Adrenal gland (tissue), 12 donors: ENCODE data around the gene THAP2. TPM values are rescaled to one million over a fixed set of nuclear protein-coding genes. Genes with fewer than 3 reads are reported as not detected.

Source experiments
- DNase-seq, 7 donors: peaks; one replicate each; pipeline ENCODE4 v3.0.0-alpha.2; 2019 to 2020
- H3K27ac ChIP-seq, 5 donors: fragments of 200-600 bp; sonication (generic) in 4 of 5; 1 replicate in 3 of 5; 2 replicates in 2 of 5; pipeline versions ENCODE4 v1.5.1 to v1.8.0; 2016 to 2020; ENCODE audit warnings: mild to moderate bottlenecking in 1 of 5
- H3K27me3 ChIP-seq: fragments of 200-600 bp; 2 replicates; pipeline ENCODE4 v1.8.0; 2021
- H3K36me3 ChIP-seq, 2 donors: fragments of 200-600 bp; replicated peaks in 1 of 2; 1 replicate in 1 of 2; 2 replicates in 1 of 2; pipeline versions ENCODE4 v1.5.1 to v1.8.0; 2018 to 2022
- H3K4me1 ChIP-seq, 2 donors: fragments of 200-600 bp; replicated peaks in 1 of 2; 1 replicate in 1 of 2; 2 replicates in 1 of 2; pipeline versions ENCODE4 v1.5.1 to v1.8.0; 2018 to 2021
- H3K4me3 ChIP-seq, 4 donors: fragments of 200-600 bp; sonication (generic) in 3 of 4; one replicate each; pipeline ENCODE4 v1.5.1; 2016 to 2018
- H3K9me3 ChIP-seq, 3 donors: fragments of 200-600 bp; sonication (generic) in 1 of 3; replicated peaks in 1 of 3; 1 replicate in 2 of 3; 2 replicates in 1 of 3; pipeline versions ENCODE4 v1.5.1 to v1.8.0; 2016 to 2021
- CTCF ChIP-seq, 6 experiments: fragments of 450-650 bp in 4 of 6; fragments of 200-600 bp in 2 of 6; sonication (generic) in 1 of 6; IDR thresholded peaks; 1 replicate in 5 of 6; 2 replicates in 1 of 6; pipeline versions ENCODE4 v1.5.1 to v1.8.0; 2016 to 2021; ENCODE audit warnings: antibody characterized with exemption in 6 of 6, mild to moderate bottlenecking in 2 of 6, moderate library complexity in 1 of 6
- POLR2A ChIP-seq, 2 donors: fragments of 450-650 bp; IDR thresholded peaks; one replicate each; pipeline ENCODE4 v1.6.1; 2017; ENCODE audit warnings: antibody characterized with exemption in 2 of 2, mild to moderate bottlenecking in 2 of 2, moderate library complexity in 1 of 2
- WGBS, 4 donors: extraction: QIAGEN DNeasy Blood & Tissue Kit in 2 of 4; methylation state at CpG; one replicate each; pipeline versions ENCODE4 v1.1.5 to v1.1.7; 2013 to 2017; 5-methylcytosine and 5-hydroxymethylcytosine counted together
- intact Hi-C, 2 donors: fragments of 100-400 bp; cut with DNase I; formaldehyde crosslinking; loops; one replicate each; pipeline versions ENCODE4 v1.14.1 to v1.15.0; 2022 to 2023
- polyA plus RNA-seq, 3 donors: library from polyadenylated mRNA; stranded (reverse); fragments of 200-250 nt in 2 of 3; fragments of 350-450 nt in 1 of 3; fragmentation: Illumina TruSeq in 1 of 3; extraction: RNeasy Lipid Tissue Mini Kit (QIAGEN cat#74804) in 1 of 3; gene quantifications; one replicate each; pipeline ENCODE4 v1.2.3, GENCODE V29; 2013 to 2014
- total RNA-seq, 9 donors: library from RNA; depleted of rRNA in 4 of 9; stranded (reverse); fragments of >200 nt in 4 of 9; fragments of 120-200 nt in 1 of 9; fragmentation: NEBNext Ultra II Directional in 1 of 9; extraction: Animal tissue kit (Norgen Biotek cat#: 25700) in 1 of 9; gene quantifications; one replicate each; pipeline versions ENCODE4 v1.1.0 to v1.2.4, GENCODE V29; 2013 to 2023
- donor health status: healthy with polysubstance abuse.
- donor health status: Bipolar disorder and iron deficiency.
- donor health status: DM: yes; HTN: yes; CAD: no.
- donor health status: DM: no; HTN: no; CAD: no.
- donor health status: DM: no; HTN: no; CAD: no.
- donor health status: DM: yes; HTN: yes; CAD: no.

THAP2 gene
- total and polyA plus RNA-seq, 12 donors, result 0.95 to 15.7 (median 5.9) TPM

GRCh38 chr12:71671311-71671710 lies 7.2 kb downstream of the THAP2 start:
- intact Hi-C loops, result no loop called here
- Histone ChIP-seq H3K4me3 (no peak overlapping the region), H3K27ac (no peak overlapping the region), H3K36me3 (no peaks in the 10 kb centered on the region), H3K27me3 (no peaks in the 10 kb centered on the region), H3K9me3 (no peaks in the 10 kb centered on the region), H3K4me1 (no peaks in the 10 kb centered on the region)
- DNase-seq, result no peak
- TF ChIP-seq POLR2A (IDR thresholded peaks at IDR 0.05), result no peak
- no peak for TF ChIP-seq CTCF (IDR thresholded peaks at IDR 0.05)

GRCh38 chr12:71671816-71672215 lies 7.7 kb downstream of the THAP2 start:
- intact Hi-C loops, result no loop called here
- Histone ChIP-seq H3K27me3 (no peaks in the 10 kb centered on the region), H3K9me3 (no peaks in the 10 kb centered on the region), H3K4me3 (no peak overlapping the region), H3K4me1 (no peaks in the 10 kb centered on the region), H3K27ac (no peak overlapping the region), H3K36me3 (no peaks in the 10 kb centered on the region)
- WGBS, 4 donors, result 33 to 50% (median 45%) methylated on average over 1 of the region's 1 CpG
- DNase-seq, result no peak
- no peak for TF ChIP-seq POLR2A (IDR thresholded peaks at IDR 0.05)
- no peak for TF ChIP-seq CTCF (IDR thresholded peaks at IDR 0.05)

GRCh38 chr12:71682466-71682865 lies 18.4 kb downstream of the THAP2 start:
- Histone ChIP-seq H3K36me3 (no peaks in the 10 kb centered on the region), H3K9me3 (no peaks in the 10 kb centered on the region), H3K27ac (no peak overlapping the region), H3K4me1 (peaks cover 8 to 16% of the 10 kb centered on the region in 2 donors), H3K4me3 (no peak overlapping the region), H3K27me3 (no peaks in the 10 kb centered on the region)
- DNase-seq, result no peak
- intact Hi-C loops, result no loop called here
- 90 to 97% (median 96%) methylated on average over 1 of the region's 1 CpG for WGBS, 4 donors
- no peak for TF ChIP-seq POLR2A (IDR thresholded peaks at IDR 0.05)
- no peak for TF ChIP-seq CTCF (IDR thresholded peaks at IDR 0.05)

GRCh38 chr12:71683633-71684032 lies 19.5 kb downstream of the THAP2 start:
- TF ChIP-seq POLR2A (IDR thresholded peaks at IDR 0.05) (no peak), CTCF (IDR thresholded peaks at IDR 0.05) (no peak)
- Histone ChIP-seq H3K9me3 (no peaks in the 10 kb centered on the region), H3K4me3 (no peak overlapping the region), H3K4me1 (peaks cover 8 to 24% of the 10 kb centered on the region in 2 donors), H3K36me3 (no peaks in the 10 kb centered on the region), H3K27me3 (no peaks in the 10 kb centered on the region), H3K27ac (no peak overlapping the region)
- WGBS, 4 donors, result 77 to 86% (median 85%) methylated on average over 5 of the region's 5 CpGs
- no peak for DNase-seq
- intact Hi-C loops, result no loop called here
